GM18499 (cell line): Measurements from ENCODE around the gene SORCS1.

Experiments
- ATAC-seq: cut with Tn5 transposase; IDR thresholded peaks from one replicate; pipeline ENCODE4 v1.9.1; 2021; ENCODE audit warnings: moderate number of reproducible peaks; ENCODE audit not compliant: insufficient read depth, unreplicated experiment

The SORCS1 gene

DNA sequence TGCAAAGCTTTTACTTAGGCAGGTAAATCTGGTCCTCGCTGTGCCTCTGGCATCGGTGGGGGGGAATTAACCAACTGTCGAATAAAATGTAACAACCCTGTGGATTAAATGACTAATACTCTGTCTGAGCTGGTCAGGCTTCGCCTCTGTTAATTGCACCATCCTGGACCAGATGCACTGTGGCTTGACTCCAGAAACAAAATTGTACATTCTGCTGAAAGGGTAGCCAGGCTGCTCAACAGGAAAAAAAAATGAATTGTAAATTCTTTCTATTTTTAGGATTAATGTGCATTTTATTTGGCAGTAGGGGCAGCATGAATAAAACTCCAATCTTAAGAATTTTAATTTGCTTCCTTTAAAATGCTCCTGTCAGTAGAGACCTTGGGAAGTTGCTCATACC lies 389.4 kb downstream of the SORCS1 start:
- no peak for ATAC-seq

DNA sequence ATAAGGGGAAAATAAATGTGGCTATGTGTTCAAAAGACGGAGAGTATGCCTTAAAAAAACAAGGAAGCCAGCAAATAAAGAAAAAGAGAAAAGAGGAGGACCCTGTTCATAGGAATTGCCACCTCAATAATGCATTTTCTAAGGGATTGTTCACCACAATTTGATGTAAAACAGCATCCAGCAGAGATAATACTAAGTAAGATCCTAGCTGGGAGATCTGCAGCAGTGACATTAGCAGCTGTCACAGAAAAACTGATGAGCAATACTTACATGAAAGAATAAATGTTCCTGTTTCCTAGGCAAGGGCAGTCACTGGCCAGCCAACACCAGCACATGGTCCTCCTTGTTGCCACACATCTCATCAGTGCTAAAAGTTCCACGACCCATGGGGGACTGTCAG lies 391.5 kb downstream of the SORCS1 start:
- no peak for ATAC-seq

- ATAC-seq, result no peak
These were observed 393.4 kb downstream of the SORCS1 start for GRCh38 chr10:106771154-106771553.

- no peak for ATAC-seq
These were observed 396.3 kb downstream of the SORCS1 start for GRCh38 chr10:106768204-106768603.

DNA sequence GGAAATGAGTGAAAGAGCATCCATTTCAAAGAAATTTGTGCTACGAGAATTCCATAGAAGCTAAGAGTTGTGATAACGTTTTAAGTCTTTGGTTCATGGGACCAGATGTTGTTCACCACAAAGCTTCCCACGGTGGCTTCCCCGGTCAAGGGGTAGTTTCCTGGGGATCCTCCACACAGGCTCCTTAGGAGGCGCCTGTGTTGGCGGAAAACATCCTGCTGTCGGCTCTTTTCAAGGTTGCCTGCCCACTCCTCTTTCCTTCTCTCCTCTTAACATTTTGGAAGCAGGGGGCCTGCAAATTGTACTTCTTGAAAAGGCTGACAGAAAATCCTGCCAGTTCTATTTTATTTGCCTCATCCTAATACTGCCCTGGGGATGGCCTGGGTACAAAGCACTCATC lies 398.6 kb downstream of the SORCS1 start:
- ATAC-seq, result no peak

DNA sequence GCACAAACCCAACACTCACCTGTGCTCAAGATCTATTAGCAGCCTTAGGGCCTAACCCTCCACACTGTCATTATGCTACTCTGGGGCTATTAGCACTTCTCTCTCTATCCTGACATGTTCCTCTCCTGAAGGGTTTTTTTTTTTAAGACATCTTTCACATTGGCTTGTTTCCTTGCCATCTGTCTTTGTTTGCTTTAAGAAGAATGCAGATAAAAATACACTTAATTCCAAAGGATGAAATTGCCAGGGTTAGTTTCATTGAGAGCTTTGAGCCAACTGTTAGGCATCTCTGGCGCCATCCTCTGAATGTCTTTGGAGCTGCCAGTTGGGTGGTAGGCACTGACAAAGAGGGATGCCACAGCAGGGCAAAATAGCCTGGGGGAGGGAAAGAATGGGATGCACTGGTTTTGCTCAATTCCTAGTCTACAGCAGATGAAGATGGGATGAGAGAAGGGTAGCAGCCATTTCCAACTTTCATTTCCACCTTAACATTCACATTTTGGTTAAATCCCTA lies 399.2 kb downstream of the SORCS1 start:
- no peak for ATAC-seq

DNA sequence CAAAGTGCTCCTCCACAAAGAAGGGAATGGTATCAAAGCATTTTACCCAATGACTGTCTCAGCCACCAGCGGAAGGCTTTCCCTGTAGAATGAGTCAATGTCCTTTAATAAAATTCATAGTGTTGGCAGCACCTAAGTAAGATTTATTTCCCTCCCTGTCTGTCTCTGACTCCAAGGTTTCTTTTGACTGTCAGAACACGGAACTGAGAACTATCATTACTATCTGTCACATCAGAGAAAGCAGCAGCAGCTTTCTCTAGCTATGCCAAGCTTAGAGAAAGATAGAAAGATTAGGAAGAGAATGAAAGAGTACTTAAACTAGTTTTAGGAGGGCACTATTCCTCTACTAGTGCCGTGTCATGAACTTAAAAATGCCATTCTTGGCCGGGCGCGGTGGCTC lies 400.1 kb downstream of the SORCS1 start:
- no peak for ATAC-seq

- ATAC-seq, result no peak
These were observed 402.6 kb downstream of the SORCS1 start for GRCh38 chr10:106761906-106762305.

GRCh38 chr10:106757521-106757920 lies 407.0 kb downstream of the SORCS1 start:
- no peak for ATAC-seq

DNA sequence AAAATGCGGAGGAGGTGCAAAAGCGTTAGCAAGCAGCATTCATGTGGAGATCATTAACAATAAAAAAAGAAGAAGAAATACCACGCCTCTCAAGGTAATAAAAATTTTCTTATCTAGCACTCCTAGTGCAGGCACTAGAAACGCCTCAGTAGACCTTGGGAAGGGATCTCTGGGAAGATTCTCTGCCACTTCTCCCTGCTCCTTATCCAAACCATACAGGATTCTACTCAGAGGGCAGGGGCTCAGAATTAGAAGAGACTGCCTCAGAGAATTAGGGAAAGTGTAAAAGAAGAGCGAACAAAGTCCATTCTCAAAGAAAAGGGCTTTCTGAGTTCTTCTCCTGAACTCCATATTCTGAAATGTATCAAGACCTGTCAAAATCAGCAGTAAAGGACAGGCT lies 413.4 kb downstream of the SORCS1 start:
- no peak for ATAC-seq

DNA sequence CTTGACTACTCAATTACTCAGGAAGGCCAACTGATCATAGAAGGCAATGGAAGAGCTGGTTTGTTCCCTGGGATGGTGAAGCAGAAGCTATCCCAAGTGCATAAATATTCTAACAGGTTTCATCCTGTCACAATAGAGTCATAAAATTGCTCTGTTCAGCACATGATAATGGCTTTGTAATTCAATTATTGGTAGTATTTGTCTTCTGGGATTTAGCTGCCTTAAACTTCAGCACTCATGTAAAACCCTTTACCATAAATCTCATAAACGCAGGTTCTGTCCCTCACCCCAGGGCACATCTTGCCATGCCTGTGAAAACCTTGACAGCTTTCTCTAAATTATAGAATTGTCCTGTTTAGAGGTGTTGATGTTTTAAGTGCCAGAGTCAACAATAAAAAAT lies 417.6 kb downstream of the SORCS1 start:
- no peak for ATAC-seq

DNA sequence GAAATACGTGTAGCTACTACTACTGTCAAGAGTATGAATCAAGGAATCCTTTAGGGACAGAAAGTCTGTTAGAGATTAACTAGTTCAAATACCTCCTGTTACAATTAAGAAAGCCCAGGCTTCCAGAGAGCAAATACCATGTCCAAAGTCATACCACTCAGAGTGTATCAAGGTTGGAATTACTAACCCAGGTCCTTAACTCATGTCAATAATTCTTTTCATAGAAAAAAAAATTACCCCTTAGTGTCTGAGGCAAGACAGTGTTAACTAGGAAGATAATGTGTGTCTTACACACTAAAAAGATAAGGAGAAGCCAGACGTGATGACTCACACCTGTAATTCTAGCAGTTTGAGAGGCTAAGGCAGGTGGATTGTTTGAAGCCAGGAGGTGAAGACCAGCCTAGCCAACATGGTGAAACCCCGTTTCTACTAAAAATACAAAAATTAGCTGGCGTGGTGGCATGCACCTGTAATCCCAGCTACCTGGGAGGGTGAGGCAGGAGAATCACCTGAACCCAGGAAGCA lies 423.4 kb downstream of the SORCS1 start:
- ATAC-seq, result no peak

GRCh38 chr10:106740071-106740470 lies 424.4 kb downstream of the SORCS1 start:
- no peak for ATAC-seq

- no peak for ATAC-seq
These were observed 430.3 kb downstream of the SORCS1 start for GRCh38 chr10:106734220-106734619.

DNA sequence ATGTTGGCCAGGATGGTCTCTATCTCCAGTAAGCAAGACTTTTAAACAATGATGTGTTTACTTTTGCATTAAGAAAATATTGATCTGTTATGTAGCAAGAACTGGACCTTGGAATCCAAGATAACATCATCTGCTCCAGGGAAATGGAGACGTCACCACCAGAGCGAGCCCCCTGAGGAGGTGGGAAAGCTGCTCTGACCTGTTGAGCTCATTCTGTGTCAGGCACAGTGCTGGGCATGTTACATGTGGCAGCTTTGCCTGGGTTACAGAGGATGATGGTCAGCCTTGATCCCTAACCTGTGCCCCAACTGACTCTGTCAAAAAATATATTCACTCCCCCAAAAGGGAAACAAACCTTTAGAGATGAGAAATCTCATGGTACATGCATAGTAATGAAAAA lies 436.3 kb downstream of the SORCS1 start:
- no peak for ATAC-seq

GRCh38 chr10:106727170-106727569 lies 437.3 kb downstream of the SORCS1 start:
- ATAC-seq, result no peak

GRCh38 chr10:106722524-106722923 lies 442.0 kb downstream of the SORCS1 start:
- ATAC-seq, result no peak

DNA sequence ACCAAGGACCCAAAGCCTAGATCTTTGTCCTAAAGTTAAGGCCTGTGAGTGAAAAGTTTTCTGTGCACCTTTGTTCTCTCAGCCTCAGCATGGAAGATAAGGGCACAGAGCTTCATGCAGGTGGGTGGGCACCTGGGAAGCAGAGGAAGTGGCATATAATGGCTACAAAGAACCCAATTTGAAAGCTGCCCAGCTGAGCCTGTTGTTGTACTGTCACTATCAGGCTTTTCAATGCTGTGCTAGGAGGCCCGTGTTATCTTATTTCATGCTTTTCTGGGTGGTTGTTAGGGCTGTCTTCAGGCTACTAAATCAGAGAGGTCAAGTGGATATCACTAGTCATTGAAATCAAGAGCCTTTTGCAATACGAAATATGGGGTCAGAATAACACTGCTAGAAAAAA lies 443.8 kb downstream of the SORCS1 start:
- no peak for ATAC-seq

- ATAC-seq, result no peak
These were observed 448.1 kb downstream of the SORCS1 start for GRCh38 chr10:106716381-106716780.

DNA sequence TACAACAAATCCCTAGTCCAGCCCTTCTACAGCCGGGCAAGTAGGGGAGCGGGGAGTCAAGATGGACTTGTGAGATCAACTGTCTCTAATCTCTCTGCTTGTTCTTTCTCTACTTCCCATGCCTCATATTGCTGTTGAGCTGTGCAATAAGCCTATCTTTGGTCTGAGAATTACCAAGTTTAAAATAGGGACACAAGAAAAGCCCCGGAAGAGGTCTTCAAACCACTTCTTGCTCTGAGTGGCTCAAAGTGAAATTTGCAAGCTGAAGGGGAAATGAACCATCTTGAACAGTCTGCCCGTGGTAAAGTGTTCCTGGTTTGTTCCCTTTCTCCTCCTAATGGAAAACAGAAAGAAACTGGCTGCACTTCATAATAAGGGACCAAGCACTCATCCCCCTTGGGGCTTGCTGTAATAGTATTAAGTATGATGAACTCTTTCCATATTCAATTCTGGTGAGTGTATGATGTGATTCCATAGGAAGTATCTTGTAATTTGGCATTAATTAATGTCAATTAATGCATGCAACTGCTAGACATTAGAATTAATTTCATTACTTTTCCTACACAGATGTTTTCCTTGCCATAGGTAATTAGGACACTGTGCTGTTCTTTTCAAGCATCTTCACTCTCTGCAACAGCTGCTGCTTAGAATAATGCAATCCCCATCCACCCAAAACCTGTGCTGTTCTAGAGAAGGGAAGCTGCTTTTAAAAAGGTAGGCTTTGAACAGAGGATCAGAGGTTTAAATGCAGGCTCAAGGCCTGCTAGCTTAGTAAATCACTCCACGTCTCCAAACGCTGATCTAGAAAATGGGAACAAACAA lies 449.6 kb downstream of the SORCS1 start:
- ATAC-seq, result no peak

DNA sequence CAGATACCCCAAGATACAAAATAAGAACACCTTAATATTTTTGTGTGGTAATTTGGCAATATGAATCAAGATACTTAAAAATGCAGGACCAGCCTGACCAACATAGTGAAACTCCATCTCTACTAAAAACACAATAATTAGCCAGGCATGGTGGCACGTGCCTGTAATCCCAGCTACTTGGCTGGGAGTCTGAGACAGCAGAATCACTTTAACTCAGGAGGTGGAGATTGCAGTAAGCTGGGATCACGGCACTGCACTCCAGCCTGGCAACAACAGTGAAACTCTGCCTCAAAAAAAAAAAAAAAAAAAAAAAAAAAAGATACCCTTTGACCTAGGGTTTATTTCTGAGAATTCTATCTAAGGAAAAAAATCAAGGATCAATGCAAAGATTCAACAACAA lies 450.7 kb downstream of the SORCS1 start:
- ATAC-seq, result no peak

- no peak for ATAC-seq
These were observed 451.5 kb downstream of the SORCS1 start for GRCh38 chr10:106712988-106713387.
